ENCODE results near the gene ACACB. TPM values are rescaled to one million over a fixed set of nuclear protein-coding genes. Genes with fewer than 3 reads are reported as not detected.

The ACACB gene
- polyA plus RNA-seq, 2 of the 4 experiments (the other 2 are of a cell fraction), result 6.8 to 7.6 TPM

DNA sequence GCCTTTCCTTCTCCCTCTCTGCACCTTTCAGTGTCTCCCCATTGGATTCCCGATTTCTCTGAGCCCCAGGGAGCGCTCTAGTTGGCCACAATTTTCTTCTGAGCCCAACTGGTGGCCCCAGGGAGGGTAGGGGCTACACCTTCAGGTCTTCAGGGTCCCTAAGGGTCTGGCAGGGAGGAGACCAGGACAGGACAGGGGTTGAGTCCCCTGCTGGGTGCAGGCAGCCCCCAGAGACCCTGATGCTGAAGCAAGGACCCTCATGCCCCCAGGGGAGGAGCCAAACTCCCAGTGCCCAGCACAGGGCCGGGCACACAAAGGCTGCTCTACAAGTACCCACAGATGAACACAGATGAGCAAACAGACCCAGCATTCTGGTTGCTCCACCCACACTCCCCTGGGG, 180.0 kb downstream of the ACACB start:
- ChIA-PET POLR2A (no interaction called here), CTCF (interaction anchor here (1.3 kb wide), 1 partner anchor 89 kb away, joined by 3 read pairs; no protein-coding TSS in a partner anchor)
- Histone ChIP-seq H3K4me3 (no peak overlapping the region), H3K4me1 (no peaks in the 10 kb centered on the region), H3K9me3 (no peaks in the 10 kb centered on the region), H3K27ac (no peak overlapping the region), H3K4me2 (no peak overlapping the region)
- TF ChIP-seq FOSB (CRISPR knock-in tag; IDR thresholded peaks at IDR 0.05) (no peak), JUN (IDR thresholded peaks at IDR 0.05) (no peak), ZNF302 (CRISPR knock-in tag; IDR thresholded peaks at IDR 0.05) (no peak), RFX5 (IDR thresholded peaks at IDR 0.05) (no peak), CBX8 (IDR thresholded peaks at IDR 0.05) (no peak), GATA3 (IDR thresholded peaks at IDR 0.05; ENCODE audit: borderline replicate concordance) (no peak), POLR2AphosphoS2 (conservative IDR thresholded peaks at IDR 0.05; ENCODE audit: low read length) (no peak), ZC3H11A (IDR thresholded peaks at IDR 0.05) (no peak)
- TF ChIP-seq, protein P1, sequence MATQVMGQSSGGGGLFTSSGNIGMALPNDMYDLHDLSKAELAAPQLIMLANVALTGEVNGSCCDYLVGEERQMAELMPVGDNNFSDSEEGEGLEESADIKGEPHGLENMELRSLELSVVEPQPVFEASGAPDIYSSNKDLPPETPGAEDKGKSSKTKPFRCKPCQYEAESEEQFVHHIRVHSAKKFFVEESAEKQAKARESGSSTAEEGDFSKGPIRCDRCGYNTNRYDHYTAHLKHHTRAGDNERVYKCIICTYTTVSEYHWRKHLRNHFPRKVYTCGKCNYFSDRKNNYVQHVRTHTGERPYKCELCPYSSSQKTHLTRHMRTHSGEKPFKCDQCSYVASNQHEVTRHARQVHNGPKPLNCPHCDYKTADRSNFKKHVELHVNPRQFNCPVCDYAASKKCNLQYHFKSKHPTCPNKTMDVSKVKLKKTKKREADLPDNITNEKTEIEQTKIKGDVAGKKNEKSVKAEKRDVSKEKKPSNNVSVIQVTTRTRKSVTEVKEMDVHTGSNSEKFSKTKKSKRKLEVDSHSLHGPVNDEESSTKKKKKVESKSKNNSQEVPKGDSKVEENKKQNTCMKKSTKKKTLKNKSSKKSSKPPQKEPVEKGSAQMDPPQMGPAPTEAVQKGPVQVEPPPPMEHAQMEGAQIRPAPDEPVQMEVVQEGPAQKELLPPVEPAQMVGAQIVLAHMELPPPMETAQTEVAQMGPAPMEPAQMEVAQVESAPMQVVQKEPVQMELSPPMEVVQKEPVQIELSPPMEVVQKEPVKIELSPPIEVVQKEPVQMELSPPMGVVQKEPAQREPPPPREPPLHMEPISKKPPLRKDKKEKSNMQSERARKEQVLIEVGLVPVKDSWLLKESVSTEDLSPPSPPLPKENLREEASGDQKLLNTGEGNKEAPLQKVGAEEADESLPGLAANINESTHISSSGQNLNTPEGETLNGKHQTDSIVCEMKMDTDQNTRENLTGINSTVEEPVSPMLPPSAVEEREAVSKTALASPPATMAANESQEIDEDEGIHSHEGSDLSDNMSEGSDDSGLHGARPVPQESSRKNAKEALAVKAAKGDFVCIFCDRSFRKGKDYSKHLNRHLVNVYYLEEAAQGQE (IDR thresholded peaks at IDR 0.05), result no peak
- TF ChIP-seq, protein P2, sequence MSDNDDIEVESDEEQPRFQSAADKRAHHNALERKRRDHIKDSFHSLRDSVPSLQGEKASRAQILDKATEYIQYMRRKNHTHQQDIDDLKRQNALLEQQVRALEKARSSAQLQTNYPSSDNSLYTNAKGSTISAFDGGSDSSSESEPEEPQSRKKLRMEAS (IDR thresholded peaks at IDR 0.05), result no peak
- WGBS (ENCODE audit: missing lambda C conversion rate), result 30% methylated on average over 3 of the region's 3 CpGs
- no peak for FAIRE-seq
- no peak for ATAC-seq
- no peak for DNase-seq (ENCODE audit: low read depth in 1 of 2, low spot score in 1 of 2)

DNA sequence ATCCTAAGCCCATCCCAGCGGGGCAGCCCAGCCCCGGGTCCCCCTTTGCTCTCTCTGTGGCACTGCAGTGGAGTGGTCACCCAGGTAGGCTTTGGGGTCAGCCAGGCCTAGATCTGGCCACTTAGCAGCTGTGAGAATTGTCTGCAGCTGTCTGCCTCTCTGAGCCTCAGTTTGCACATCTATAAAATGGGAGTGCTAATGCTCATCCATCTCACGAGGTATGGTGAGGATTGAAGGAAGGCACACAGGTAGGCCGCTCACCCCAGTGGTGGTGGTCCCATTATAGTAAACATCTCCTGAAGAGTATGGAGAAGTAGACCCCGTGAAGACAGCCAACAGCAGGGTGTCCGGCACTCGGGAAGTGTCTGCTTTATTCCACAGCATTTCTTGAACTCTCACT, 183.5 kb downstream of the ACACB start:
- TF ChIP-seq MAFK (IDR thresholded peaks at IDR 0.05; ENCODE audit: partially characterized antibody) (no peak), KDM5A (IDR thresholded peaks at IDR 0.05) (no peak), EHF (CRISPR knock-in tag; IDR thresholded peaks at IDR 0.05) (no peak), RNF2 (IDR thresholded peaks at IDR 0.05; ENCODE audit: borderline replicate concordance, low read depth) (no peak), ZSCAN20 (CRISPR knock-in tag; IDR thresholded peaks at IDR 0.05) (no peak), ELK1 (IDR thresholded peaks at IDR 0.05; ENCODE audit: low read depth, low read length) (no peak), HOXB5 (CRISPR knock-in tag; IDR thresholded peaks at IDR 0.05) (no peak), HDAC2 (IDR thresholded peaks at IDR 0.05) (no peak)
- H3K4me3 ChIP-seq, result no peak overlapping the region
- no peaks in the 10 kb centered on the region for H3K4me1 ChIP-seq
- DNase-seq (ENCODE audit: low read depth in 1 of 2, low spot score in 1 of 2) (no peak), FAIRE-seq (no peak), ATAC-seq (no peak)
- CTCF ChIA-PET, result interaction anchor here (4.2 kb wide), 1 partner anchor 9 kb away, joined by 15 read pairs; no protein-coding TSS in a partner anchor
- no peak overlapping the region for H3K27ac ChIP-seq
- no peaks in the 10 kb centered on the region for H3K9me3 ChIP-seq
- 73% methylated on average over 7 of the region's 7 CpGs for WGBS (ENCODE audit: missing lambda C conversion rate)
- POLR2A ChIA-PET, result no interaction called here
- H3K4me2 ChIP-seq, result no peak overlapping the region

DNA sequence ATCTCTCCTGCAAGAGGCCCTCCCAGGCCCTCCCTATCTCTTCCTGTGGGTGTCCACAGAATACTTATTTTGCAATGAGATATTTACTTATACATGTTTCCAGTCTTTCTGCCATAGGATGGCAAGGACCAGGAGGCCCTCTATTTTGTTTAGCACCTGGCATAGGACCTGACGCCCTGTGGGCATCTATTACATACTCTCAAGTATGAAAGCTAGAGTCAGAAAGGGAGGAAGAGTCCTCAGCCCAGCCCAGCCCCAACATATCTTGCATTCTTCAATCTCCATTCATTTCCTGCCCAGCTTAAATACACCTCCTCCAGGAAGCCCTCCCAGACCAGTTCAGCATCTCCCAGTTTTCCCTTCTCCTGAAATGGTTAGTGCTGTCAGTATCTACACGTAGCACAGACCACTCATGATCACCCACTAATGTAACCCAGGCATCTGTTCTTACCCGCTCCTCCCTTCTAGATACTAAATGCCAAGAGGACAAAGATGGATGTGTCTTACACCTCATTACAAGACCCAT, 185.3 kb downstream of the ACACB start:
- ATAC-seq (peak in 1 of 2 experiments; percentile 9; a peak in 2 of 6 replicates), DNase-seq (ENCODE audit: low read depth in 1 of 2, low spot score in 1 of 2) (no peak), FAIRE-seq (no peak)
- TF ChIP-seq, protein P2 (IDR thresholded peaks at IDR 0.05), result no peak
- peak; percentile 88 for TF ChIP-seq ZFP36 (IDR thresholded peaks at IDR 0.05; ENCODE audit: borderline replicate concordance, partially characterized antibody)
- H3K4me2 ChIP-seq, result no peak overlapping the region
- ChIA-PET POLR2A (interaction anchor here (1.5 kb wide), 1 partner anchor 84 kb away, joined by 4 read pairs; no protein-coding TSS in a partner anchor), CTCF (interaction anchor here (0.7 to 4.2 kb wide), 7 partner anchors 10 to 65 kb away, joined by 3 to 15 read pairs (median 4); no protein-coding TSS in a partner anchor)
- no peaks in the 10 kb centered on the region; the same call in 2 of the 3 replicates for H3K4me1 ChIP-seq
- 63% methylated on average over 3 of the region's 3 CpGs for WGBS (ENCODE audit: missing lambda C conversion rate)
- H3K27ac ChIP-seq, result no peak overlapping the region
- no peak overlapping the region for H3K4me3 ChIP-seq
- H3K9me3 ChIP-seq, result no peaks in the 10 kb centered on the region
